ENCODE measurements around the gene OR8D2.
"Not testable (repeated sequence)": the region's sequence is repeated elsewhere in the genome, so short reads cannot be mapped to it uniquely, and the experiment has no call there.

Gene OR8D2

GRCh38 chr11:124285610-124286344 is 34.2 kb downstream of the OR8D2 start:
- no peak for DNase-seq

GRCh38 chr11:124278261-124278660 is 41.7 kb downstream of the OR8D2 start:
- no peak for DNase-seq

- DNase-seq = no peak
These were observed 42.2 kb downstream of the OR8D2 start for GRCh38 chr11:124277804-124278203.

- no peak for DNase-seq
These were observed 42.8 kb downstream of the OR8D2 start for GRCh38 chr11:124277207-124277606.

- no peak for DNase-seq
These were observed 43.9 kb downstream of the OR8D2 start for GRCh38 chr11:124276081-124276480.

- DNase-seq = no peak
These were observed 46.0 kb downstream of the OR8D2 start for GRCh38 chr11:124274000-124274399.

- not testable (repeated sequence) for DNase-seq
These were observed 49.1 kb downstream of the OR8D2 start for GRCh38 chr11:124270886-124271285.
